ENCODE measurements around the gene CACNA1E.

DNA sequence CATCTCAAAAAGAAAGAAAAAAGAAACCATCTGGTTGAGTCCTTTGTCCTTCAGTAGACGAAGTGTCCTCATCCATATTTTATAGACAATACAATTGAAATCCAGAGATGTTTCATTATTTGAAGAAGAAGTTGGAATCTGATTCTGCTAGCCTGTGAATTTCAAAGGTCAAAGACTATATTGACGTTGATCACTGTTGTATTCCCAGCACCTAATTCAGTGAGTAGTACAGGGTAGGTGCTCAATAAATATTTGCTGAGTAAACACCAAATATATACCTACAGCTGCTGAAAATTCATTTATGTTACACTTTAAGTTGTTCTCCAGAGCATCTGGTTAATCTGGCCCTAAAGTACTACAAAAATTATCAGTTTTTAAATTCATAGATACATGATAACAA is 135.2 kb downstream of the CACNA1E start:
- TF ChIP-seq, protein P1, sequence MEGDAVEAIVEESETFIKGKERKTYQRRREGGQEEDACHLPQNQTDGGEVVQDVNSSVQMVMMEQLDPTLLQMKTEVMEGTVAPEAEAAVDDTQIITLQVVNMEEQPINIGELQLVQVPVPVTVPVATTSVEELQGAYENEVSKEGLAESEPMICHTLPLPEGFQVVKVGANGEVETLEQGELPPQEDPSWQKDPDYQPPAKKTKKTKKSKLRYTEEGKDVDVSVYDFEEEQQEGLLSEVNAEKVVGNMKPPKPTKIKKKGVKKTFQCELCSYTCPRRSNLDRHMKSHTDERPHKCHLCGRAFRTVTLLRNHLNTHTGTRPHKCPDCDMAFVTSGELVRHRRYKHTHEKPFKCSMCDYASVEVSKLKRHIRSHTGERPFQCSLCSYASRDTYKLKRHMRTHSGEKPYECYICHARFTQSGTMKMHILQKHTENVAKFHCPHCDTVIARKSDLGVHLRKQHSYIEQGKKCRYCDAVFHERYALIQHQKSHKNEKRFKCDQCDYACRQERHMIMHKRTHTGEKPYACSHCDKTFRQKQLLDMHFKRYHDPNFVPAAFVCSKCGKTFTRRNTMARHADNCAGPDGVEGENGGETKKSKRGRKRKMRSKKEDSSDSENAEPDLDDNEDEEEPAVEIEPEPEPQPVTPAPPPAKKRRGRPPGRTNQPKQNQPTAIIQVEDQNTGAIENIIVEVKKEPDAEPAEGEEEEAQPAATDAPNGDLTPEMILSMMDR (IDR thresholded peaks at IDR 0.05): no peak
- TF ChIP-seq POLR2A (IDR thresholded peaks at IDR 0.05): no peak

Data from lower leg skin (tissue), 3 donors.